SH-SY5Y (cell line): ENCODE results near the gene FAM237B.

ENCODE experiments used
- GATA2 ChIP-seq: IDR thresholded peaks from 2 replicates; pipeline ENCODE4 v1.6.1; 2011; ENCODE audit warnings: mild to moderate bottlenecking, low read depth, low read length
- GATA3 ChIP-seq: IDR thresholded peaks from 2 replicates; pipeline ENCODE4 v1.6.1; 2011; ENCODE audit warnings: low read depth, mild to moderate bottlenecking, low read length, moderate library complexity

DNA sequence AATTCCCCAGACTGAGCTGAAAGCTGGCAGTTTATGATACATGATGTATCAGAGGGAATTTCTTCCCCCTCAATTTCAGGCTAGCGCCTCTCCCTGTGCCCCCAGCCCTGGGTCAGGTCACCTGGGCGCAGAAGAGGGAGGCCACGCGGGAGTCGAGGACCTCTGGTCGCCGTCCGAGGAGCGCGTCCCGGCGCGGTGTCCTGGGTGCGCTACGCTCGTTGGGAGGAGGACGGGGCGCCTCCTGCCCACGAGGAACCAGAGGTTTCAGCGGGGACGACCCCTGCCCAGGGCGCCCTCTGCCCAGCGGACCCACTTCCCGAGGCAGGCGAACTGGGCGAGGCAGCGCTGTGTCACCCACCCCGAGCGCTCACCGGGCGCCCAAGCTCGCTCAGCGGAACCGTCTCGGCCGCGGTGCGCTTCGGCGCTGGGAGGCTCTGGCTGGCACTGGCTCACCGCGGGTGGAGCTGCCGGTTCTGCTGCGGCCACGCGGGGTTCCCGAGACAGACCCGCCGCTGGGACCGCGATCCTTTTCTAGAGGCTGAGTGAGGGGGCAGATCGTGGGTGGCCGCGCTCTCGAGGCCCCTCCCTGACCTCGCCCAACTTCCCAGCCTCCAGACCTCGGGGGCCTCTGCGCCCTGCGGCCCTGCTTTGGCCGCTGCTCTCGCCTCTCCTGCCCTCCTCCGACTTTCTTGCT, at the start of gene FAM237B:
- TF ChIP-seq GATA3: no peak
- TF ChIP-seq GATA2: no peak
